Measurements from ENCODE around the gene NFILZ.
A peak's percentile ranks its signal among the peaks of the same experiment; 100 is the strongest.
"Not testable (repeated sequence)": the region's sequence is repeated elsewhere in the genome, so short reads cannot be mapped to it uniquely, and the experiment has no call there.

The NFILZ gene

GRCh38 chr19:8611877-8612806 is 18.3 kb upstream of the NFILZ start:
- no peak for DNase-seq

DNA sequence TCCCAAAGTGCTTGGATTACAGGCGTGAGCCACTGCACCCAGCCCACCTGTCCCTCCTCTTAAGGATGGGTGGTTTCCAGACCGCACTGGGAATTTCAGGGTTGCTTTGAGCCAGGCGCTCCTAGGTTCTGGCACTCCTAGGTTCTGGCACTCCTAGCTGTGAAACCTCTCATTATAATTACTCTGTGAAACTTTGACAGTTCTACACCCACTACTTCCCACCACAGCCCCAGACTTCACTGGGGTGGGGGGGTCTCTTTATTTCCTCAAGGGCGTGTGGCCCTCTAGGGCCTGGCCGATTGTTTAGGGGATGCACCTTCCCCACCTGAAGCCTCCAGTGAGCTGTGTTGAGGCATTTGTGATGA is 17.6 kb upstream of the NFILZ start:
- no peak for DNase-seq

- no peak for DNase-seq
Observed at GRCh38 chr19:8614455-8614854, 16.0 kb upstream of the NFILZ start.

DNA sequence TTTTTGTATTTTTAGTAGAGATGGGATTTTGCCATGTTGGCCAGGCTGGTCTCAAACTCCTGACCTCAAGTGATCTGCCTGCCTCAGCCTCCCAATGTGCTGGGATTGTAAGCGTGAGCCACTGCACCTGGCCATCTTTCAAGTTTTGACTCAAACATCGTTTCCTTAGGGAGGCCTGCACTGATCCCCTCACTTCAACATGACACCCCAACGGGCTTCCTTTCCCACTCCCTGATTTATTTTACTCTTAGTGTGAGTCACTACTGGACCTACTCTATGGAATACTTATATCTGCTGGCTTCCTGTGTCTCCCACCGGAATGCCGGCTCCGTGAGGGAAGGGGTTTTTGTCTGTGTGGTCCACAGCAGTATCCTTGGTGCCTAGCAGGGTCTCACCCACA is 15.4 kb upstream of the NFILZ start:
- DNase-seq = no peak

DNA sequence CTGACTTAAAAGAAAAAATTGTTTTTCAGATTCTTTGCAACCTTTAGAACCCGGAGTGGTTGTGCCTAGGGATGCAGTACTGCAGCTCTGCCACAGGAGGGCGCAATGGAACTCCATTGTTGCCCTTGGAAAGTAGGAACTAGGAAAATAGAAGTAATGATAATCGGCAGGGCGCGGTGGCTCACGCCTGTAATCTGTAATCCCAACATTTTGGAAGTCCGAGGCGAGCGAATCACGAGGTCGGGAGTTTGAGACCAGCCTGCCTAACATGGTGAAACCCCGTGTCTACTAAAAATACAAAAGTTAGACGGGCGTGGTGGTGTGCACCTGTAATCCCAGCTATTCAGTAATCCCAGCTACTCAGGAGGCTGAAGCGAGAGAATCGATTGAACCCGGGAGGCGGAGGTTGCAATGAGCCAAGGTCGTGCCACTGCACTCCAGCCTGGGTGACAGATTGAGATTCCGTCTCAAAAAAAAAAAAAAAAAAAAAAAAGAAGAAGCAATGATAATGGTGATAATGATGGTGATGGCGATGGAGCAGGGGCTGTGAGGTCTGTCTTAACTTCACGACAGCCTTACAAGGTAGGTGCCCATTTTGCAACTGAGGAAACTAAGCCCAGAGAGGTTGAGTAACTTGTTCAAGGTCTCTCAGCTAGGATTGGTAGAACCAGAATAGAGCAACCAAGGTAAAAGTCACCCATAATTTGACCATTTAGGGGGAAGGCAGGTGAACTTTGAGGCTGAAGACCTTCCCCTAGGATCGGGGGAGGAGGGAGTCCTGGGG is 14.4 kb upstream of the NFILZ start:
- peak; percentile 41 to 49 for DNase-seq

GRCh38 chr19:8616861-8617260 is 13.6 kb upstream of the NFILZ start:
- no peak for DNase-seq

- not testable (repeated sequence) for DNase-seq
Observed at GRCh38 chr19:8617325-8617724, 13.1 kb upstream of the NFILZ start.

GRCh38 chr19:8617984-8618383 is 12.4 kb upstream of the NFILZ start:
- DNase-seq = no peak

DNA sequence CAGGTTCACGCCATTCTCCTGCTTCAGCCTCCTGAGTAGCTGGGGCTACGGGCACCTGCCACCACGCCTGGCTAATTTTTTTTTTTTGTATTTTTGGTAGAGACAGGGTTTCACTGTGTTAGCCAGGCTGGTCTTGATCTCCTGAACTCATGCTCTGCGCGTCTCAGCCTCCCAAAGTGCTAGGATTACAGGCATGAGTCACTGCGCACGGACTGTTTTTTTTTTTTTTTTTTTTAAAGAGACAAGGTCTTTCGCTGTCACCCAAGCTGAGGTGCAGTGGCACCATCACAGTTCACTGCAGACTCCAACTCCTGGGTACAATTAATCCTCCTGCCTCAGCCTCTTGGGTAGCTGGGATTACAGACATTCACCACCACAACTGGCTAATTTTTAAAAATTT is 11.7 kb upstream of the NFILZ start:
- no peak for DNase-seq

DNA sequence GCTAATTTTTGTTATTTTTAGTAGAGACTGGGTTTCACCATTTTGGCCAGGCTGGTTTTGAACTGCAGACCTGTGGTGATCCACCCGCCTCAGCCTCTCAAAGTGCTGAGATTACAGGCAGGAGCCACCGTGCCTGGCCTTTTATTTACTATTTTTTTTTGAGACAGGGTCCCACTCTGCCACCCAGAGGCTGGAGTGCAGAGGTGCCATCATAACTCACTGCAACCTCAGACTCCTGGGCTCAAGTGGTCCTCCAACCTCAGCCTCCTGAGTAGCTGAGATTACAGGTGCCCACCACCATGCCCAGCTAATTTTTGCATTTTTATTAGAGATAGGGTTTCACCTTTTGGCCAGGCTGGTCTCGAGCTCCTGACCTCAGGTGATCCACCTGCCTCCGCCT is 7.5 kb upstream of the NFILZ start:
- not testable (repeated sequence) for DNase-seq

DNA sequence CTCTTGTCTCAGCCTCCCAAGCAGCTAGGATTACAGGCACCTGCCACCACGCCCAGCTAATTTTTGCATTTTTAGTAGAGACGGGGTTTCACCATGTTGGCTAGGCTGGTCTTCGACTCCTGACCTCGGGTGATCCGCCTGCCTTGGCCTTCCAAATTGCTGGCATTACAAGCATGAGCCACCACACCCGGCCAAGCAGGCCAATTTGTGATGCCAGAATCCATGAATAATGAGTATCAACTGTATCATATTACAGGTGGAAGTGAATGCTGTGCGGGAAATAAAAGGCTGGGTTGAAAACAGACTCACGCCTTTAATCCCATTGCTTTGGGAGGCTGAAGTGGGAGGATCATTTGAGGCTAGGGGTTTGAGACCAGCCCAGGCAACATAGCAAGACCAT is 3.6 kb upstream of the NFILZ start:
- no peak for DNase-seq

DNA sequence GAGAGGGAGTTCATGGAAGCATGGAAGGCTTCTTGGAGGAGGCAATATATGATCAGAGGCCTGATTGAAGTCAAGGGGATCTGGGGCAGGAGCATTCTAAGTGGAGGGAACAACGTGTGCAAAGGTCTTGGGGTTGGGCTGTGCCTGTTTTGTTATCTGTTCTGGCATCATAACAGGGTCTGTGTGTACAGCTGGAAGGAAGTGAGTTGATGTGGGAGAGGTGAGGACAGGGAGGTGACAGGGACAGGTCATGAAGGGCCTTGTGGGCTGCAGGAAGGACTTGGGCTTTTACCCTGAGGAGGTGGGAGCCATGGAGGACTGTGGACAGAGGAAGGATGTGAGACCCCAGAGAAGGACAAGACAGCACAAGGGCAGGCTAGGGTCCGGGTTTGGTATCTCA is 1.2 kb upstream of the NFILZ start:
- no peak for DNase-seq

GRCh38 chr19:8630796-8631424 is 477 bp downstream of the NFILZ start:
- DNase-seq = no peak

- no peak for DNase-seq
Observed at GRCh38 chr19:8631425-8631819, 989 bp downstream of the NFILZ start.

- DNase-seq = no peak
Observed at GRCh38 chr19:8635422-8635821, 5.0 kb downstream of the NFILZ start.

GRCh38 chr19:8637070-8637469 is 6.6 kb downstream of the NFILZ start:
- DNase-seq = not testable (repeated sequence)

DNA sequence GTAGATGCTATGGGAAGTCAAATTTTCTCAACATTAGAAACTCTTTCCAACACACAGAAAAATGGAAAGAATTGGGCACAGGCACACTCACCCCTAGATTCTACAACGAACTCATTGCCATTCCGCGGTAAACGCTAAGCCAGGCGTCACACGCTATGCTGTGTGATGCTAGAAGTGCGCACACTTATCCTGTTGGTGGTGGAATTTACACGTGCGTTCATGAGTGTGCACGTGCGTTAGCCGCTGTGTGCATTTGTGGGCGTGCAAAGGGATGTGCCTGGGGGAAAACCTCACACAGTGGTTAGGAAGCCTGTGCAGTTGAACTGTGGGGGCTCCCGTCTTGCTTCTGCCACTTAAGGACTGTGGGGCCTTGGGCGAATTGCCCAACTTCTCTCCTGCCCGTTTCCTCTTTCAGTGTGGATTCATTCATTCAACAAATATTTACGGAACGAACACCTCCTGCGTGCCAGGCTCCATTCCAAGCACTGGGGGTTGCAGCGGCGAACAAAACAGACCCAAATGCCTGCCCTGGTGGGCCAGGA is 7.7 kb downstream of the NFILZ start:
- no peak for DNase-seq

DNA sequence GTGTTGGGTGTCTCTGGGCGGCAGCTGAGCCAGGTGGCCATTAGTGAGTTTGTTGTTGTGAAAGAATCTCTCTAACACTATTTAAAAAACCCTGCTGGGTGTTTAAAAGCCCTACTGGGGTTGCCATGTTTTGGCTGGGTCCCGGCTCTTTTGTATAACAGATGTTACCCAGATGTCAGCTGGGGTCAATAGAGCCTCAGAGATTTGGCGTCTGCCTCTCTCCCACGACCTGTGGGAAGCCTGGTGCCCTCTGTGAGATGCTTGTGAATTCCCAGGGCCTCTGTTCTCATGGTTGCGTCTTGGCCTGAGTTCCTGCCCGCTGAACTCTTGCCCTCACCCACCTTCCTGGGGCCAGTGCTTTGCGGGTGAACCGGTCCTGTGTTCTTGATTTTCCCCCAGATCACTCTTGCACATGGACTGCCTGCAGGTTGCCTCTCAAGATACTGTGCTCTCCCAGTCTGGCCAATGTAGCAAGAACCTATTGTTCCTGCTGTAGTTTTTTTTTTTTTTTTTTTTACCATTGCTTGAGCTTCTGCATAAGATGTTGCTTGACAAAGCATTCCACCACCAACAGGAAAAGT is 9.5 kb downstream of the NFILZ start:
- no peak for DNase-seq

DNA sequence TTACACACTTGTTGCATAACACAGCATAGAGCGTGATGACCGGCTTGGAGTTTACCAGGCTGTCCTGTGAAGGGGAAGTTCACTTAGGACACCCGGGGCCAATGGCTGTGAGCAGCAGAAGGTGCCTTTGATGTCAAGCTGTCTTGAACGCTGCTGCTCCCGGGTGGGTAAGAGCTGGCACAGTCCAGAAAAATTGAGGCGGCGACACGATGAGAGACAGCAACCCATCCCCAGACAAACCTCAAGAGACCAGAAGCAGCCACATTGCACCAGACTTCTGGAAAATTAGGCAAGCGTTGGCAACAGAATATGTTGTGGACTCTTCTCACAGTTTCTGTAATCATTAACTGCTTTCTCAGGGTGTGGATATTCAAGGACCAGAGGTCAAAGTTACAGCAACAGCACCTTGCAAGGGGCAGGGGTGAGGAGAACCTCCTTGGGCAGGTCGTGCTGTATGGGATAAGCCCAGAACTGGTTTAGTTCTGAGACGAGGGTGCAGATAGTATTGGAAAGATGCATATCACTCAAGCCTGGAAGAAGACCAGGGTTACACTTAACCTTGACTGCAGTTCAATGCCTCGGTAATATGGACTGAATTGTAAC is 10.1 kb downstream of the NFILZ start:
- no peak for DNase-seq

GRCh38 chr19:8641221-8641907 is 10.9 kb downstream of the NFILZ start:
- no peak for DNase-seq

GRCh38 chr19:8641908-8642547 is 11.6 kb downstream of the NFILZ start:
- no peak for DNase-seq

All from activated CD4-positive, alpha-beta T cell treated with anti-CD3 and anti-CD28 coated beads, Interleukin-2, amount 50 U/mL, for 4 hours (primary cell).